HEK293T (cell line): ENCODE data around the gene NLRP9.

Experiments used
- CTCF ChIA-PET: fragments of 350-600 bp; formaldehyde crosslinking; extraction: SDS; loops from one replicate; lab custom pipeline; 2021; ENCODE audit warnings: antibody characterized with exemption, inconsistent platforms; lab: Yijun Ruan, JAX
- POLR2A ChIA-PET: fragments of 350-600 bp; formaldehyde crosslinking; extraction: SDS; loops from one replicate; lab custom pipeline; 2020; ENCODE audit warnings: antibody characterized with exemption, inconsistent platforms; lab: Yijun Ruan, JAX
- DNase-seq: peaks from one replicate; pipeline ENCODE4 v3.0.0; 2012; ENCODE audit warnings: mixed read lengths; ENCODE audit errors: extremely low spot score
- ARNT ChIP-seq: fragments of 450-650 bp; IDR thresholded peaks from 2 replicates; pipeline ENCODE4 v1.6.1; 2017; ENCODE audit warnings: mild to moderate bottlenecking
- BHLHE40 ChIP-seq: fragments of 450-650 bp; IDR thresholded peaks from 2 replicates; pipeline ENCODE4 v1.6.1; 2016; ENCODE audit warnings: mild to moderate bottlenecking, moderate library complexity, borderline replicate concordance
- CTBP1 ChIP-seq: fragments of 450-650 bp; IDR thresholded peaks from 2 replicates; pipeline ENCODE4 v1.6.1; 2016; ENCODE audit warnings: borderline replicate concordance
- ELF4 ChIP-seq: fragments of 450-650 bp; IDR thresholded peaks from 2 replicates; pipeline ENCODE4 v1.6.1; 2017; ENCODE audit warnings: antibody characterized with exemption
- FOXA1 ChIP-seq: fragments of 450-650 bp; IDR thresholded peaks from 2 replicates; pipeline ENCODE4 v1.6.1; 2016; ENCODE audit warnings: mild to moderate bottlenecking
- FOXK2 ChIP-seq: fragments of 450-650 bp; IDR thresholded peaks from 2 replicates; pipeline ENCODE4 v1.6.1; 2016; ENCODE audit warnings: mild to moderate bottlenecking
- FOXM1 ChIP-seq: fragments of 450-650 bp; IDR thresholded peaks from 2 replicates; pipeline ENCODE4 v1.6.1; 2017; ENCODE audit warnings: mild to moderate bottlenecking, borderline replicate concordance
- HDGF ChIP-seq: fragments of 450-650 bp; IDR thresholded peaks from 2 replicates; pipeline ENCODE4 v1.6.1; 2017; ENCODE audit warnings: antibody characterized with exemption, borderline replicate concordance
- L3MBTL2 ChIP-seq: fragments of 450-650 bp; conservative IDR thresholded peaks from 2 replicates; pipeline ENCODE4 v1.6.1; 2016; ENCODE audit warnings: mild to moderate bottlenecking
- LEF1 ChIP-seq: fragments of 450-650 bp; IDR thresholded peaks from 2 replicates; pipeline ENCODE4 v1.6.1; 2017; ENCODE audit warnings: mild to moderate bottlenecking, borderline replicate concordance
- NFRKB ChIP-seq: fragments of 450-650 bp; IDR thresholded peaks from 2 replicates; pipeline ENCODE4 v1.6.1; 2016; ENCODE audit warnings: mild to moderate bottlenecking, moderate library complexity
- PKNOX1 ChIP-seq: fragments of 450-650 bp; IDR thresholded peaks from 2 replicates; pipeline ENCODE4 v1.6.1; 2016
- SP1 ChIP-seq: fragments of 450-650 bp; IDR thresholded peaks from 2 replicates; pipeline ENCODE4 v1.6.1; 2017
- SUZ12 ChIP-seq: fragments of 450-650 bp; IDR thresholded peaks from 2 replicates; pipeline ENCODE4 v1.6.1; 2016; ENCODE audit warnings: mild to moderate bottlenecking
- TARDBP ChIP-seq: fragments of 450-650 bp; IDR thresholded peaks from 2 replicates; pipeline ENCODE4 v1.6.1; 2016
- ZNF384 ChIP-seq: fragments of 450-650 bp; IDR thresholded peaks from 2 replicates; pipeline ENCODE4 v1.6.1; 2016

The NLRP9 gene

DNA sequence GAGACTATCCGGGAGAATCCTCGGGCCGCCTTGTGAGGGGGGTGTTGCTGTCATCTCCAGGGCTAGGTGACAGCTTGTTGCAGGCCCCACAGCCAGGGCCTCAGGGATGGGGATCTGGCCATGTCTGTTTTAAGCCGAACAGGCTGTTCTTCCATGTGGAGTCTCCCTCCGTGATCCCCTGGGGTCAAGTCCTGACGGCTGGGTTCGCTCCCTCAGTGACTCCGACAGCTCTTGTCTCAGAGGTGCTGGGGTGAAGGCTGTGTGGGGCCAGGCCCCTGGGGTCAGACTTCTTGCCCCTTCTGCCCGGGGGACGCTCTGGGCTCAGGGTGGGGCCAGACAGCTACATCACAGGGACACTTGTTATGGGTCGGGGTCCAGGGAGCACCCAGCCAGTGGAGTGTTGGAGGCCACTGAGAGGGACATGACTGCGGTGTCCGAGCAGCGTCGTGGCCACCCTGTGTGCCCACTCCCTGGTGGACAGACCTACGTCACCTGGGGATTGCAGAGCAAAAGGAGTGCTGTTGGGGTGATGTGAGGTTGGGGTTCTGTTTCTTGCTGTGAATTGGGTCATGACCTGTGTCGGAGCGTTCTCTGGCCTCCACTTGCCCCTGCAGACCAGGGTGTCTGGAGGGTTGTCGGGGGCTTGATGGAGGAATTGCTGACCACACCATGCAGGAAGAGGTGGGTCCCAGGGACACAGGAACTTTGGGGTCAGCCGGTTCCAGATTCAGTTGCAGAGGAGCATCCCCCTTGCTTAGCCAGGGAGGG lies 41.7 kb downstream of the NLRP9 start:
- POLR2A ChIA-PET: no interaction called here

GRCh38 chr19:55695511-55696290 lies 42.5 kb downstream of the NLRP9 start:
- no peak for TF ChIP-seq NFRKB
- TF ChIP-seq SUZ12: no peak
- TF ChIP-seq FOXM1: no peak
- no peak for TF ChIP-seq ELF4
- no peak for TF ChIP-seq PKNOX1
- no peak for TF ChIP-seq CTBP1
- no peak for TF ChIP-seq HDGF
- no peak for TF ChIP-seq SP1
- TF ChIP-seq TARDBP: no peak
- TF ChIP-seq L3MBTL2: no peak
- no peak for TF ChIP-seq ZNF384
- TF ChIP-seq BHLHE40: no peak
- TF ChIP-seq FOXA1: no peak
- no peak for TF ChIP-seq LEF1
- TF ChIP-seq FOXK2: no peak
- CTCF ChIA-PET: no interaction called here
- POLR2A ChIA-PET: no interaction called here
- no peak for DNase-seq

More for the DNA sequence above, 41.7 kb downstream of the NLRP9 start:
- CTCF ChIA-PET: no interaction called here
- no peak for TF ChIP-seq FOXM1
- no peak for TF ChIP-seq BHLHE40
- no peak for TF ChIP-seq ELF4
- DNase-seq: no peak

GRCh38 chr19:55694656-55695491 lies 43.3 kb downstream of the NLRP9 start:
- POLR2A ChIA-PET: no interaction called here
- CTCF ChIA-PET: no interaction called here
- no peak for TF ChIP-seq ELF4
- no peak for TF ChIP-seq SP1
- no peak for TF ChIP-seq LEF1
- TF ChIP-seq FOXM1: no peak
- TF ChIP-seq HDGF: no peak
- TF ChIP-seq NFRKB: no peak
- no peak for TF ChIP-seq L3MBTL2
- no peak for TF ChIP-seq BHLHE40
- TF ChIP-seq SUZ12: no peak
- TF ChIP-seq PKNOX1: no peak
- no peak for TF ChIP-seq FOXA1
- no peak for TF ChIP-seq FOXK2
- no peak for TF ChIP-seq ARNT
- no peak for TF ChIP-seq CTBP1
- no peak for TF ChIP-seq TARDBP
- TF ChIP-seq ZNF384: no peak
- no peak for DNase-seq

DNA sequence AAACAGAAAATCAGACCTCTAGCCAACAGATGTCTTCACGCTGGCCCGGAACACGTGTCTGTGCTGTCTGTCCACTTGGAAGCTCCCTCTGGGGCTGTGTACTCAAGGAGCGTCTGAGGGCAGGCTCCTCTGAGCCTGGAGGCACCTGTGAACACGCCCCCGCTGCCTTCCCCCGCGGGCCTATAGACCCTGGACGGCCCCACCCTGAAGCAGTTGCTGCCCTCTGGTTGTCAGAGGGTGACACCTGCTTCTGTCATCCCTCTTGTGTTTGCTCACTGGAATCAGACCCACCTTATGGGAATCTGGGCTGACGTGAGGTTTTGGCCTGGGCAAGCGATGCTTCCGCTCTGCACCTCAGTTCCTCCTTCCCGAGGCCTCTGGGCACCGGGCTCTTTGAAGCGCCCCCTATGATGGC lies 44.0 kb downstream of the NLRP9 start:
- POLR2A ChIA-PET: no interaction called here
- no peak for DNase-seq
- TF ChIP-seq PKNOX1 (no peak), L3MBTL2 (no peak)
- CTCF ChIA-PET: no interaction called here

DNA sequence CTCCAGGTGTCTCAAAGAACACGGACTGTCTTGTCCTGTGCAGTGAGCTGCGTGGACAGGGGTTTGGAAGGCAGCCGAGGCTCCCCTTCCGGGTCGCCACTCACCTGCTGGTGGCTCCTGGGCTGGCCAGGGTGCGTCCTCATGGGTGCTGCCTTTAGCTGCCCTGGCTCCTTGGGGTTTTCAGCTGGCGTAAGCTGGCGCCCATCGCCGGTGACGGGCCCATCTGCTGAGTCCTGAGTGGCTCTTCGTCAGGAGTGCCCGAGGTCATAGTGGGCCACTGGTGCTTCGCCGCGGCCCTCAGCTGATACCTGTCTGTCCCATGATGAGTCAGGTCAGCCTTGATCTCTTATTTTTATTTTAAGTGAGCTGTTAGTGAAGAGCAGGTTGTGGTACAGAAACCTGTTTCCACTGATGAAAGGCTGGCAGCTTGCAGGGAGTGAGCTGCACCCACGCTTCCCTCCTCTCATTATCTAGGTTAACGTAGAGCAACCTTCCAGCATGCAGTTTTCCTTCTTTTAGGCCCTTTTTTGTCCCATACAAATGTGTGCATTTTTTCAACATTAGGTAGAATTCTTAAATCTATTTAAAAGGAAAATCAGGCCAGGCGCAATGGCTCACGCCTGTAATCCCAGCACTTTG lies 44.7 kb downstream of the NLRP9 start:
- POLR2A ChIA-PET: no interaction called here

DNA sequence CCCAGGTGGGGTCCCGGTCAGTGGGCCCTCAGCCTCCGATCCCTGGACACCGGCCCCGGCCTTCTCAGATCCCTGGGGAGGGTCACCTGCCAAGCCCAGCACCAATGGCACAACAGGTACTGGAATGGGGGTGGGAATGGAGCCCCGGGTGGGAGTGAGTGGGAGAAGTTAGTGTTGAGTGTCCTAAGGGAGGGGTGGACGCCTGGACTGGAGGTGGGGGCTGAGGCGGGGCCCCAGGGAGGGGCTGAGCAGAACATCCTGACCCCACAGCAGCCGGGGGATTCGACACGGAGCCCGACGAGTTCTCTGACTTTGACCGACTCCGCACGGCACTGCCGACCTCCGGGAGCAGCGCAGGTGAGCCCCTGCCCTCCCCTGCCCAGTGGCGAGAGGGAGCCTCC lies 45.5 kb downstream of the NLRP9 start:
- POLR2A ChIA-PET: no interaction called here
- CTCF ChIA-PET: no interaction called here
- no peak for TF ChIP-seq SP1
- no peak for TF ChIP-seq PKNOX1
- no peak for TF ChIP-seq HDGF
- TF ChIP-seq CTBP1: no peak
- TF ChIP-seq FOXM1: no peak
- no peak for TF ChIP-seq NFRKB
- no peak for TF ChIP-seq FOXK2
- TF ChIP-seq LEF1: no peak
- no peak for TF ChIP-seq BHLHE40
- no peak for TF ChIP-seq SUZ12
- no peak for TF ChIP-seq TARDBP
- no peak for TF ChIP-seq ZNF384
- no peak for TF ChIP-seq L3MBTL2
- no peak for TF ChIP-seq FOXA1
- TF ChIP-seq ELF4: no peak
- TF ChIP-seq ARNT: no peak
- DNase-seq: no peak

More for the DNA sequence above, 44.7 kb downstream of the NLRP9 start:
- DNase-seq: no peak
- CTCF ChIA-PET: no interaction called here
- TF ChIP-seq L3MBTL2: no peak
